Muscle of arm (tissue), 12 donors: ENCODE results near the gene IL1RAP. TPM values are rescaled to one million over a fixed set of nuclear protein-coding genes. Genes with fewer than 3 reads are reported as not detected.

Source experiments
- DNase-seq: peaks from one replicate; pipeline ENCODE4 v3.0.0-alpha.2; 2013
- polyA plus RNA-seq, 12 donors: library from polyadenylated mRNA; unstranded; fragments of 120-200 nt; gene quantifications; one replicate each; pipeline ENCODE4 v1.2.1, GENCODE V29; 2013; ENCODE audit not compliant: insufficient read length in 12 of 12

Gene IL1RAP
- polyA plus RNA-seq, 12 donors, result 8.0 to 20.9 (median 10.3) TPM; not detected in 1

GRCh38 chr3:190539526-190539925 is 25.6 kb downstream of the IL1RAP start:
- DNase-seq, result no peak

- DNase-seq, result no peak
These were observed 27.1 kb downstream of the IL1RAP start for GRCh38 chr3:190541008-190541407.

- no peak for DNase-seq
These were observed 27.7 kb downstream of the IL1RAP start for GRCh38 chr3:190541560-190541959.

- peak; percentile 87 for DNase-seq
These were observed 29.0 kb downstream of the IL1RAP start for GRCh38 chr3:190542846-190543245.

DNA sequence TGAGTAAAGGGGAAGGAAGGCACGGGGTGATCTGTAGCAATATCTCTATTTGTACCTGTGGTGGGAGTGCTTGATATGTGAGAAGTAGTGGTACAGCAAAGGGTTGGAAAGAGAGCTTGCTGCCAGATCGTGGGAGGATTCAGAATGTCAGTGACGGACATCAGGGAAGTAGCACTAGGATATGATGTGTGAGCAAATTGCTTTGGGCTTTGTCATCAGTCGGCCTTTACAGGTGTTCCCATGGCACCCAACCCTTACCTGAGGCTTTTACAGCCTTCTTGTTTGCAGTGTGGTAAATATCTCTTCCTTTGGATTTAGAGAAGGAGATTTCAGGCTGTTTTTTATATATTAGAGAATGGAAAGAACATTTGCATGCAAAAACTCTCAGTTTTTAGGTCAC is 29.8 kb downstream of the IL1RAP start:
- DNase-seq, result peak; percentile 13

GRCh38 chr3:190545191-190545590 is 31.3 kb downstream of the IL1RAP start:
- no peak for DNase-seq

- no peak for DNase-seq
These were observed 33.1 kb downstream of the IL1RAP start for GRCh38 chr3:190546881-190547510.

GRCh38 chr3:190548031-190548656 is 34.3 kb downstream of the IL1RAP start:
- DNase-seq, result no peak

DNA sequence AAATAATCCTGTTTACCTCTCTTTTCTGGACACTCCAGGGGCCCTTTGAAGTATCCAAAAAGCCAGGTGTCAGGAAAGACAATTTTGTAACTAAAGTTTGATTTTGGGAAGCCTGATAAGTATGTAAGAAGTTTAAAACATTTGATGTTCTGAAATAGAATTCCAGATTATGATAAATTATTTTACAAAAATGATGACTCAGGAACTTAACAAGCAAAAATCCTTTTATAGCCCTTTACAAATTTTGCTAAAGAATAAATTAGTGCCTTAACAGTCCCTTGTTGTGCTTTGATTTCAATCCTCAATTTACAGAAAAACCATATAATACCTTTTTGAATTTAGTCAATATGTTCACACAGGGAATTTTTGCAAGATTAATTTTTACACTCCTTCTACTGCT is 38.1 kb downstream of the IL1RAP start:
- no peak for DNase-seq

DNA sequence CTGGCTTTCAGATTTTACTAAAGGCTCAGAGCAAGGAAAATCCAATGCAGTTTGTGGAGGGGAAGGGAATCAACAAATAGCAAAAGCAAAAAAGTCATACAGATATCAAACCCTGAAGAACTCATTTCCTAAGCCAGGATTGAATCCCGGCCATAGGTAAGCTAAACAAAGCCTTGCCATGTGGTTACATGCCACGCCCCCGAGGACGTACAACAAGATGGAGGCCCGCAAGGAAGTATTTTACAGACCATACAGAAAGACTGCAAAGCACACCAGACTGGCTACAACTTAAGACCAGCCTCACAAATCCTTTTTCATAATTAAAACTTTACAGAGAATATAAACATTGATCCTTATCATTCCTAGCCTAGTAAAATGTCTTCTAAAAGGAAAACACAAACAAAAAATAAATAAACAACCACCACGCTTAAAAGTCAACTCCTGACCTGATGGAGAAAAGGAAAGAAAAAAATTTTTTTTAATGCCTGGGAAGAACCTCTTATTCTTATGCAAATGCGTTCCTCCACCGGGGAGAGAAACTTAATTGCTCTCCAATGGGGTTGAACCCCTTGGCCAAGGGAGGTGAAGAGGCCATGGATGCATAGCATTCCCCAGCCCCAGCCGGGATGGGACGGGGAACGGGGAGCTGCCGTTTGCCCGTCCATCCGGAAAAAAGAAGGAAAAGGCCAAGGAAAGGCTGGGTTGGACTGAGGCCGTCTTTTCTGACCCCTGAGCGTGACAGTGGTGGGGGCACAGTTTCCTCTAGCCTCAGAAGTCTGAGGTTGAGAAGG is 39.3 kb downstream of the IL1RAP start:
- DNase-seq, result no peak

DNA sequence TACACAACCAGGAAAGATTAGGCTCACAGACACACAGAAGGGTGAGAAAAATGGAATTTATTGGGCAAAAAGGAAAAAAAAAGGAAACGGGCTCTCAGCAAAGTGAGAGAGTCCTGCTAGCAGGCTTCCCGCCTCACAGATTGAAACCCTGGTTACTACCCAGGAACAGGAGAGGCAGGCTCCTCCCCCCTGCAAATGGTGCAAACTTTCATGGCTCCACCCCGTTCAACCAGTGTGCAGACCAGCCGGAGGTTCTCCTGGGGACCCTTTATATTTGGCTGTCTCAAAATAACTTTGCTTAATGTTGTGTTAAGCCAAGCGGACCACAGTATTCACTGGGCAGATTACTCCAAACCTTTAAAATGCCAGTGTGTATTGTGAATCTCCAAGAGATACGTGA is 40.3 kb downstream of the IL1RAP start:
- DNase-seq, result no peak

DNA sequence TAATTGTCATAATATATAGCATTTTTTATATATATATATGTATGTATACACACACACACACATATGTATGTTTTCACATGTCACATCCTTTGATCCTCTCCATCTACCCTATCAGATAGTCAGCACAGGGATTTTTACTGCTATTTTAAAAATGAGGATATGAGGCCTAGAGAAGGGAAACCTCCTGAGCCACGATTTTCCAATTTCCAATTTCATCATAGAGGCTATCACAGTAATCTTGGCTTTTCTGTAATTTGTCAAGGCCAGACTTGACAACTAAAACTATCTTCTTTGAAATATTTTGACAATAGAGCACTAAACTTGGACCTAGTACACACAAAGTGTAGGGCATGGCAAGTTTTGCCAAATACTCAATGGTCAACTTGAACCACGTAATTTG is 42.5 kb downstream of the IL1RAP start:
- DNase-seq, result no peak

DNA sequence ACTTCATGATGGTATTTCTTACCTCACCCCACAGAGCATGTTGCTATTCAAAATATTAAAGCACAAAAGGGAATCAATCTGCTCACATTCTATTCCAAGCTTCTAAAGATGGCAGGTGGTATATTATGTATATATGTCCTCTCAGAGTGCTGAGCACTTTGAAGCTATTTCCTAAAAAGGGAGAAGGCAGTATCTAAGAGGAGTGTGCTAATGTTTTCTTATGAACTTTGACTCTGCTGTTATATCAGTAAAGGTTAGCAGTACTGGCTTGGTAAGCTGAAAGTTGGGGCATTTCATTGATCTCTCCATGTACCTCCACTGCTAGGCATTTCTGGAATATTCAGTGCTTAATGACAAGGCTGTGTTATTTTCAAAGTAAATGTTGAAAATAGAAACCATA is 43.4 kb downstream of the IL1RAP start:
- DNase-seq, result no peak

GRCh38 chr3:190558316-190558715 is 44.4 kb downstream of the IL1RAP start:
- DNase-seq, result no peak

DNA sequence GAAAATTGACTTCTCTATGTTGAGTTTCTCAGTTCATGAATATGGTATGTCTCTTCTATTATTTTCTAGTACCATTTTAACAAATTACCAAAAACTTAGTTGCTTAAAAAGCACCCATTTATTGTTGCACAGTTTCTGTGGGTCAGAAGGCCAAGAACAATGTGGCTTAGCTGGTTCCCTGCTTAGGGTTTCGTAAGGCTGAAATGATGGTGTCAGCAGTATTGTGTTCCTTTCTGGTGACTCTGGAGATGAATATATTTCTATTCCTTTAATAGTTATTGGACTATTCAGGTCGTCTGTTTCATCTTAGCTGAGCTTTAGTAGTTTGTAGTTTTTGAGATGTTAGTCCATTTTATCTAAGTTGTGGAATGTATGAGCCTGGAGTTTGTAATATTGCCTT is 44.9 kb downstream of the IL1RAP start:
- DNase-seq, result no peak

GRCh38 chr3:190560013-190560895 is 46.4 kb downstream of the IL1RAP start:
- DNase-seq, result no peak

- no peak for DNase-seq
These were observed 49.1 kb downstream of the IL1RAP start for GRCh38 chr3:190562866-190563510.

- DNase-seq, result no peak
These were observed 50.3 kb downstream of the IL1RAP start for GRCh38 chr3:190564175-190564574.

DNA sequence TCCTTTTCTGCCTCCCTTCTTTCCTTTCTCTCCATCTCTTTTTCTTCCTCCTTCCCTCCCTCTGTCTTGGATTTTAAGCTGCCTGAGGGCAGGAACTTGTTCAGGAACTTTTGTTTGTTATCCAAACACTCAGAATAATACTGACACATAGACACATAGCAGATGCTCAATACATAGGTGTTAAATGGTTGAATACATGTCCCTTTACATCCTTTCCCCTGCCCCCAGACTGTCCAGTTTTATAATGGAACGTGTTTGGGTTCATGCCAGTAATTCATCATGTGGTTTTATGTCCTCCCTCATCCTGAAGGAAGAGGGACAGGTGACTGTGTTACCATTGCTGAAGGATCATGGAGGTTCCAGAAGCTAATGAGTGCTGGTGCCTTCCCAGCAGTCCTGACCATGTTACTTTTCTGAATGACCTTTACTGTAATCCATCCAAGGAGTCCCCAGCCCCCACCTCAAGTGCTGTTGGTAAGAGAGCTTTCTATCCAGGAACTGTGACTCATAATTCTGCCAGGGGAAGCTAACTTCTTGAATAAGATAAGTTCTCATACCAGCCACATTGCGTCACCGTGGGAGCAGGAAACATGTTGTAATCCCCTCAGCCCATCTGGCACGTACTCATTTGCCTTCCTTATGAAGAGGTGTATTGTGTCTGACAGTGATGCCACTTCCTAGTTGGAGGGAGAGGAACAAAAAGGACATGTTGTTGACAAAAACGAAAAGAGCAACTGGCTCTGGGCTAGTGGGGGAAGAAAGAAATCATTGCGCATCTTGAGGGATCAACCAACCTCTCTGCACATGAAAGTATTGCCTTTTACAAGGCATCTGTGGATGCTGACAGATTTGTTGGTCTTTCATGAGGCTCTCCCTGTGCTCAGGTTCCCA is 52.4 kb downstream of the IL1RAP start:
- peak; percentile 34 for DNase-seq

GRCh38 chr3:190568036-190568435 is 54.2 kb downstream of the IL1RAP start:
- DNase-seq, result no peak
